ENCODE measurements around the gene FOLR2. TPM values are rescaled to one million over a fixed set of nuclear protein-coding genes. Genes with fewer than 3 reads are reported as not detected.
A peak's percentile ranks its signal among the peaks of the same experiment; 100 is the strongest.
"Not testable (repeated sequence)": the region's sequence is repeated elsewhere in the genome, so short reads cannot be mapped to it uniquely, and the experiment has no call there.

FOLR2 gene
- total RNA-seq, 1 donor from 2014 or later, result not detected

GRCh38 chr11:72204886-72205285 lies 11.7 kb upstream of the FOLR2 start:
- Mint-ChIP-seq H3K27me3 (ENCODE audit: low read depth) (no peaks in the 10 kb centered on the region), H3K36me3 (ENCODE audit: low read depth) (no peaks in the 10 kb centered on the region), H3K9me3 (no peaks in the 10 kb centered on the region), H3K4me3 (no peak overlapping the region), H3K4me1 (no peaks in the 10 kb centered on the region), H3K27ac (ENCODE audit: unreplicated experiment) (no peak overlapping the region)
- no peak for DNase-seq (ENCODE audit: low read depth, low spot score)
- TF ChIP-seq CTCF (conservative IDR thresholded peaks at IDR 0.05), result no peak

GRCh38 chr11:72206794-72207193 lies 9.8 kb upstream of the FOLR2 start:
- H3K9me3 Mint-ChIP-seq; DNase-seq (ENCODE audit: low read depth, low spot score); H3K4me3 Mint-ChIP-seq; H3K36me3 Mint-ChIP-seq (ENCODE audit: low read depth); H3K4me1 Mint-ChIP-seq; H3K27ac Mint-ChIP-seq (ENCODE audit: unreplicated experiment); H3K27me3 Mint-ChIP-seq (ENCODE audit: low read depth): not testable (repeated sequence)

- no peak overlapping the region for H3K27ac Mint-ChIP-seq (ENCODE audit: unreplicated experiment)
Observed at GRCh38 chr11:72208281-72208680, 8.3 kb upstream of the FOLR2 start.

GRCh38 chr11:72209101-72209500 lies 7.5 kb upstream of the FOLR2 start:
- Mint-ChIP-seq H3K4me1 (no peaks in the 10 kb centered on the region), H3K27me3 (ENCODE audit: low read depth) (peaks cover 10% of the 10 kb centered on the region), H3K36me3 (ENCODE audit: low read depth) (no peaks in the 10 kb centered on the region), H3K27ac (ENCODE audit: unreplicated experiment) (no peak overlapping the region), H3K4me3 (no peak overlapping the region), H3K9me3 (no peaks in the 10 kb centered on the region)
- no peak for DNase-seq (ENCODE audit: low read depth, low spot score)
- TF ChIP-seq CTCF (conservative IDR thresholded peaks at IDR 0.05), result no peak

More at GRCh38 chr11:72208281-72208680, 8.3 kb upstream of the FOLR2 start:
- no peak for DNase-seq (ENCODE audit: low read depth, low spot score)
- no peaks in the 10 kb centered on the region for H3K4me1 Mint-ChIP-seq
- H3K27me3 Mint-ChIP-seq (ENCODE audit: low read depth), result peaks cover 5% of the 10 kb centered on the region
- no peak overlapping the region for H3K4me3 Mint-ChIP-seq
- no peak for TF ChIP-seq CTCF (conservative IDR thresholded peaks at IDR 0.05)
- H3K9me3 Mint-ChIP-seq, result no peaks in the 10 kb centered on the region
- no peaks in the 10 kb centered on the region for H3K36me3 Mint-ChIP-seq (ENCODE audit: low read depth)

GRCh38 chr11:72217841-72218240 lies 1.2 kb downstream of the FOLR2 start:
- Mint-ChIP-seq H3K9me3 (no peaks in the 10 kb centered on the region), H3K36me3 (ENCODE audit: low read depth) (no peaks in the 10 kb centered on the region), H3K4me3 (no peak overlapping the region), H3K27me3 (ENCODE audit: low read depth) (peaks cover 48% of the 10 kb centered on the region), H3K4me1 (peaks cover 9% of the 10 kb centered on the region), H3K27ac (ENCODE audit: unreplicated experiment) (no peak overlapping the region)
- DNase-seq (ENCODE audit: low read depth, low spot score), result no peak
- TF ChIP-seq CTCF (conservative IDR thresholded peaks at IDR 0.05), result no peak

GRCh38 chr11:72218251-72218745 lies 1.7 kb downstream of the FOLR2 start:
- no peak for DNase-seq (ENCODE audit: low read depth, low spot score)
- TF ChIP-seq CTCF (conservative IDR thresholded peaks at IDR 0.05), result no peak
- Mint-ChIP-seq H3K4me3 (peak overlapping the region; percentile 55), H3K27me3 (ENCODE audit: low read depth) (peaks cover 43% of the 10 kb centered on the region), H3K36me3 (ENCODE audit: low read depth) (no peaks in the 10 kb centered on the region), H3K4me1 (peaks cover 11% of the 10 kb centered on the region), H3K27ac (ENCODE audit: unreplicated experiment) (no peak overlapping the region), H3K9me3 (no peaks in the 10 kb centered on the region)

Data from neural crest cell (in vitro differentiated cells).